Chondrocyte (in vitro differentiated cells): ENCODE data around the gene TLE3. TPM values are rescaled to one million over a fixed set of nuclear protein-coding genes. Genes with fewer than 3 reads are reported as not detected.

Experiments used
- DNase-seq: peaks from one replicate; pipeline ENCODE4 v3.0.0; 2021; ENCODE audit warnings: mixed read lengths, low spot score
- H3K27ac Mint-ChIP-seq: one replicate; pipeline ENCODE4 v1.8.0; 2021; ENCODE audit warnings: mild to moderate bottlenecking, moderate library complexity, mixed read lengths; ENCODE audit not compliant: unreplicated experiment
- H3K27me3 Mint-ChIP-seq: 2 replicates; pipeline ENCODE4 v1.8.0; 2021; ENCODE audit warnings: low read depth, mixed read lengths
- H3K36me3 Mint-ChIP-seq: 2 replicates; pipeline ENCODE4 v1.8.0; 2021; ENCODE audit warnings: low read depth, mixed read lengths
- H3K4me1 Mint-ChIP-seq: 2 replicates; pipeline ENCODE4 v1.8.0; 2021; ENCODE audit warnings: low read depth, mild to moderate bottlenecking, mixed read lengths
- H3K4me3 Mint-ChIP-seq: one replicate; pipeline ENCODE4 v1.8.0; 2021; ENCODE audit warnings: mild to moderate bottlenecking, moderate library complexity, mixed read lengths; ENCODE audit not compliant: unreplicated experiment
- H3K9me3 Mint-ChIP-seq: 2 replicates; pipeline ENCODE4 v1.8.0; 2021; ENCODE audit warnings: low read depth, mixed read lengths
- CTCF ChIP-seq: fragments of 200-600 bp; sonication (generic); IDR thresholded peaks from 2 replicates; pipeline ENCODE4 v1.5.0; 2021; ENCODE audit warnings: antibody characterized with exemption, mild to moderate bottlenecking, moderate library complexity
- total RNA-seq: library from RNA; stranded (reverse); gene quantifications from 3 replicates; pipeline ENCODE4 v1.2.1, GENCODE V29; 2021

Gene TLE3
- total RNA-seq, 1 donor from 2014 or later, result 53.4 TPM

DNA sequence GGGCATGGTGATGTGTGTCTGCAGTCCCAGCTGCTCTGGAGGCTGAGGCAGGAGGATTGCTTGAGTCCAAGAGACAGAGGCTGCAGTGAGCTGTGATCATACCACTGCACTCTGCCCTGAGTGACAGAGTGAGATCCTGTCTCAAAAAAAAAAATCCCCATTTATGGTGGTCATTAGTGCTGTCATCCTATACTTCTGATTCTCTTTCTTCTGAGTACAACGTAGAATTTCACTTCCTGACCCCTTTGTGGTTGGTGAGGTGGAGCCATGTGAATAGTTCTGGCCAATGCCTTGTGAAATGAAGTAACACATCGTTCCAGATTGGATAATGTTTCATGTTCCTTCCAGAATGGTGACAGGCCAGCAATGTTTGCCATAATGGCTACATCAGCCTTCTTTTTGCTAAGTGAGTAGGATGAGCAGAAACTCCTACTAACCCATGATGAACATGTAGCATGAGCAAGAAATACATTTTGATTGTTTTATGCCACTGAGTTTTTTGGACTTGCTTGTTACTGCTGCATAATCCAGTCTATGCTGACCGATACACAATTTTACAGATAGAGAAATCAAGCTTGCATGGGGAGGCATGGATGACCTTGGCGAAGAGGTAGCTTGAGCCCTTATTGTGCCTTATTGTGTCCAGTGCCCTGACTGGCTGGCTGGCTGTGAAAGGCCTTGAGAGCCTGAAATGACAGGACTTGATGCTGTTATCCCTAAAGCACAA, 30.9 kb upstream of the TLE3 start:
- Mint-ChIP-seq H3K27me3 (peaks cover 44% of the 10 kb centered on the region), H3K36me3 (no peaks in the 10 kb centered on the region), H3K4me1 (peaks cover 5% of the 10 kb centered on the region), H3K4me3 (no peak overlapping the region), H3K27ac (no peak overlapping the region), H3K9me3 (no peaks in the 10 kb centered on the region)
- no peak for TF ChIP-seq CTCF
- DNase-seq, result no peak

DNA sequence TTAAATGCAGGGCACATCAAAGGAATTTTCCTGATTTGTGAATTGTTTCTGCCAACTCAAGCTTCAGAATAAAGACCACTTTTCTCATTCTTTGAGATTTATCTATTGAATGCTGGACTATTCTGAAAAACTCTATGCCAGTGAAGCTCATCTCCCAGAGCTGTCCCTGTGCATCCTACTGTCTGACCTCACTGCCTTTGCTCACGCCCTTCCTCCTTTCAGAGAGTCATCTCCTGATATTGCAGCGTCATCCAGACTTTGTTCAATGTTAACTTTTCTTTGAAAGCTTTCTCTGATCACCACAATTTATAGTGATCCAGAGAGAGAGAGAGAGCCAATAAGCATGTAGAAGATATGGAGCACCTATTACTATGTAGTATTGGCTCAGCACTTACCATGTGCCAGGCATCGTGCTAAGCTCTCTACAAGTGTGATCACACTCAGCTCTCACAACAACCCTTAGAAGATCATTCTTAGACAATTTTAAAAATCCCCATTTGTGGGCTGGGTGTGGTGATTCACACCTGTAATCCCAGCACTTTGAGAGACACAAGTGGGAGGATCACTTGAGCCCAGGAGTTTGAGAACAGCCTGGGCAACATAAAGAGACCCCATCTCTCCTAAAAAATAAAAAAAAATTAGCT, 30.2 kb upstream of the TLE3 start:
- peaks cover 39% of the 10 kb centered on the region for H3K27me3 Mint-ChIP-seq
- H3K27ac Mint-ChIP-seq, result no peak overlapping the region

GRCh38 chr15:70127288-70127746, 29.6 kb upstream of the TLE3 start:
- peaks cover 36% of the 10 kb centered on the region for H3K27me3 Mint-ChIP-seq
- no peak overlapping the region for H3K27ac Mint-ChIP-seq

More for the DNA sequence above, 30.2 kb upstream of the TLE3 start:
- no peak for DNase-seq
- no peaks in the 10 kb centered on the region for H3K36me3 Mint-ChIP-seq
- H3K4me1 Mint-ChIP-seq, result peaks cover 5% of the 10 kb centered on the region
- no peak for TF ChIP-seq CTCF
- H3K9me3 Mint-ChIP-seq, result no peaks in the 10 kb centered on the region
- H3K4me3 Mint-ChIP-seq, result no peak overlapping the region

DNA sequence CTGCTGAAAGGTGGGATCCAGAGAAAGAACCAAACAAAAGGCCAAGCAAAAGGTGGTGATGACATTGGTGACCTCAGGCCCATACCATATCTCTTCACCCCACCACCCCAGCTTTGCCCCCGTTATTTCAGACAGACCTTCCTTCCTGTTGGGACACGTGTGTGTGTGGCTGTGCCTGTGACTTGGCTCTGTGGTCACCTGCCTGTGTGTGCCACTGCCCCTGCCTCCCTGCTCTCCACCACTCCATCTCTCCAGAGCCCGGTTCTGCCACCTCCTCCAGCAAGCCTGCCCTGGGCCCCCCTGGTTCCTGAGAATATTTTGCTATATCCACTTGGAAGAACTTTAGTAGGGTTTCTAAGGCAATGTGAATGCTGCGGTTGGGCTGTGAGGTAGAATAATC, 28.6 kb upstream of the TLE3 start:
- H3K27me3 Mint-ChIP-seq, result peaks cover 34% of the 10 kb centered on the region
- no peak overlapping the region for H3K27ac Mint-ChIP-seq
- H3K36me3 Mint-ChIP-seq, result no peaks in the 10 kb centered on the region
- H3K4me1 Mint-ChIP-seq, result peaks cover 8% of the 10 kb centered on the region
- no peak overlapping the region for H3K4me3 Mint-ChIP-seq
- no peak for DNase-seq
- TF ChIP-seq CTCF, result no peak
- H3K9me3 Mint-ChIP-seq, result no peaks in the 10 kb centered on the region

More at GRCh38 chr15:70127288-70127746, 29.6 kb upstream of the TLE3 start:
- H3K36me3 Mint-ChIP-seq, result no peaks in the 10 kb centered on the region
- H3K4me3 Mint-ChIP-seq, result no peak overlapping the region
- no peaks in the 10 kb centered on the region for H3K9me3 Mint-ChIP-seq
- peaks cover 5% of the 10 kb centered on the region for H3K4me1 Mint-ChIP-seq
- DNase-seq, result no peak
- no peak for TF ChIP-seq CTCF

DNA sequence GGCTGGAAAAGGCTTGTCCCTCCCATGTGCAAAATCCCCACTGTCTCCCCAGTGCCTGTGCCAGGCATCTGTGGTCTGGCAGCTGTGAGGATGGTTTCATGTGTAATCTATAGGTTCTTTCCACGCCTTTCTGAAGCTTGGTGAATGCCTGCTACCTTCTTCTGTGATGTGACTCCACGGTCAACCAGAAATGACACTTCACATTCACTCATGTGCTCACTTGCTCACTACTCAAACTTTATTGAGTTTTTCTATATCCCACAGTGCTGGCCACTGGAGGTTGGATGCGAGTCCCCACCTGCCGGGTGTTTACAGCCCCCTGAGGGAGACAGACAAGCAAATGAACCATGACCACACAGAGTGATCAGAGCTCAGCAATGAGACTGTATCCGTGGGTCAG, 27.9 kb upstream of the TLE3 start:
- Mint-ChIP-seq H3K27ac (no peak overlapping the region), H3K36me3 (no peaks in the 10 kb centered on the region), H3K27me3 (peaks cover 30% of the 10 kb centered on the region), H3K4me3 (no peak overlapping the region), H3K4me1 (peaks cover 8% of the 10 kb centered on the region), H3K9me3 (no peaks in the 10 kb centered on the region)
- no peak for DNase-seq
- no peak for TF ChIP-seq CTCF
